B cell (primary cell): Measurements from ENCODE around the gene ASCL5. TPM values are rescaled to one million over a fixed set of nuclear protein-coding genes. Genes with fewer than 3 reads are reported as not detected.

Source experiments
- ATAC-seq: fragments of 200-7000 bp; cut with Tn5 transposase; one replicate; pipeline ENCODE4 v1.10.0; 2021; ENCODE audit warnings: low read depth, mild to moderate bottlenecking, moderate number of reproducible peaks, moderate library complexity
- CTCF ChIA-PET: fragments of 350-600 bp; sonication (Branson Sonifier 250); formaldehyde crosslinking; loops from one replicate; lab custom pipeline; 2021; ENCODE audit warnings: antibody characterized with exemption, inconsistent platforms; lab: Charles Lee
- POLR2A ChIA-PET: fragments of 350-600 bp; sonication (Branson Sonifier 250); formaldehyde crosslinking; loops from one replicate; lab custom pipeline; 2021; ENCODE audit warnings: antibody characterized with exemption; lab: Charles Lee
- DNase-seq: peaks from one replicate; pipeline ENCODE4 v3.0.0; 2013
- H2AFZ ChIP-seq: 2 replicates; pipeline ENCODE4 v1.6.1; 2012; ENCODE audit warnings: mild to moderate bottlenecking, low read depth, low read length; ENCODE audit not compliant: insufficient read depth, poor library complexity, severe bottlenecking
- H3K27ac ChIP-seq, 2 donors: 1 replicate in 1 of 2; 2 replicates in 1 of 2; pipeline ENCODE4 v1.5.1; 2012 to 2013; ENCODE audit warnings: low read length in 2 of 2, mild to moderate bottlenecking in 2 of 2, moderate library complexity in 1 of 2
- H3K27me3 ChIP-seq, 4 experiments: fragments of 200-600 bp in 1 of 4; sonication (generic) in 1 of 4; replicated peaks in 1 of 4; 1 replicate in 2 of 4; 2 replicates in 2 of 4; pipeline versions ENCODE4 v1.6.1 to v1.7.0; 2013 to 2016; ENCODE audit warnings: low read length in 3 of 4, mild to moderate bottlenecking in 2 of 4, mixed read lengths in 1 of 4, moderate library complexity in 1 of 4; ENCODE audit not compliant: insufficient read depth in 4 of 4, control insufficient read depth in 3 of 4; ENCODE audit errors: control extremely low read depth in 1 of 4
- H3K36me3 ChIP-seq, 2 experiments: replicated peaks in 1 of 2; 1 replicate in 1 of 2; 2 replicates in 1 of 2; pipeline versions ENCODE4 v1.6.1 to v1.7.1; 2013; ENCODE audit warnings: low read length in 1 of 2; ENCODE audit not compliant: insufficient read depth in 2 of 2, control insufficient read depth in 1 of 2; ENCODE audit errors: control extremely low read depth in 1 of 2, extremely low read depth in 1 of 2
- H3K4me1 ChIP-seq, 2 donors: fragments of 200-600 bp in 1 of 2; sonication (generic) in 1 of 2; 1 replicate in 1 of 2; 2 replicates in 1 of 2; pipeline versions ENCODE4 v1.5.1 to v1.6.1; 2013 to 2017; ENCODE audit warnings: low read length in 2 of 2; ENCODE audit not compliant: control insufficient read depth in 2 of 2, insufficient read depth in 2 of 2
- H3K4me2 ChIP-seq: replicated peaks from 2 replicates; pipeline ENCODE3; 2012; ENCODE audit warnings: mild to moderate bottlenecking, low read depth, low read length; ENCODE audit not compliant: poor library complexity, severe bottlenecking
- H3K4me3 ChIP-seq, 5 experiments: fragments of 200-600 bp in 1 of 5; sonication (generic) in 1 of 5; 1 replicate in 3 of 5; 2 replicates in 2 of 5; pipeline versions ENCODE4 v1.5.1 to v1.7.0; 2011 to 2016; ENCODE audit warnings: low read length in 4 of 5, mild to moderate bottlenecking in 4 of 5, low read depth in 2 of 5, control low read depth in 1 of 5, moderate library complexity in 1 of 5; ENCODE audit not compliant: insufficient read depth in 1 of 5; ENCODE audit errors: control extremely low read depth in 1 of 5, extremely low read depth in 1 of 5
- H3K79me2 ChIP-seq: fragments of 200-600 bp; sonication (generic); one replicate; pipeline ENCODE4 v1.6.0; 2016; ENCODE audit warnings: low read length; ENCODE audit not compliant: control insufficient read depth, insufficient read depth
- H3K9ac ChIP-seq: fragments of 200-600 bp; sonication (generic); 2 replicates; pipeline ENCODE4 v1.6.1; 2017; ENCODE audit warnings: mild to moderate bottlenecking, low read length, moderate library complexity
- H3K9me3 ChIP-seq, 3 donors: one replicate each; pipeline versions ENCODE4 v1.6.1 to v1.7.1; 2013; ENCODE audit warnings: low read length in 2 of 3; ENCODE audit not compliant: control insufficient read depth in 2 of 3, insufficient read depth in 1 of 3; ENCODE audit errors: control extremely low read depth in 1 of 3
- H4K20me1 ChIP-seq: 2 replicates; pipeline ENCODE4 v1.6.0; 2012; ENCODE audit warnings: mild to moderate bottlenecking, low read length; ENCODE audit not compliant: insufficient read depth, control insufficient read depth, poor library complexity, severe bottlenecking
- H3K27ac Mint-ChIP-seq: one replicate; pipeline ENCODE4 v1.8.0; 2021; ENCODE audit warnings: mixed read lengths
- H3K27me3 Mint-ChIP-seq: one replicate; pipeline ENCODE4 v1.8.0; 2021; ENCODE audit warnings: mixed read lengths
- H3K4me1 Mint-ChIP-seq: one replicate; pipeline ENCODE4 v1.8.0; 2021; ENCODE audit warnings: mixed read lengths
- H3K4me3 Mint-ChIP-seq: one replicate; pipeline ENCODE4 v1.8.0; 2021; ENCODE audit warnings: mixed read lengths
- H3K9me3 Mint-ChIP-seq: one replicate; pipeline ENCODE4 v1.8.0; 2022; ENCODE audit warnings: mixed read lengths; ENCODE audit not compliant: insufficient read depth
- CTCF ChIP-seq: fragments of 200-600 bp; IDR thresholded peaks from one replicate; pipeline ENCODE4 v1.8.0; 2022; ENCODE audit warnings: antibody characterized with exemption, mild to moderate bottlenecking
- EZH2 ChIP-seq: IDR thresholded peaks from 2 replicates; pipeline ENCODE4 v1.6.1; 2012; ENCODE audit warnings: borderline replicate concordance, low read depth, mild to moderate bottlenecking, moderate library complexity, low read length; ENCODE audit not compliant: insufficient read depth, poor library complexity, severe bottlenecking
- WGBS: methylation state at CpG from one replicate; pipeline ENCODE4 v1.1.5; 2013; ENCODE audit warnings: missing lambda C conversion rate; ENCODE audit not compliant: insufficient coverage; 5-methylcytosine and 5-hydroxymethylcytosine counted together
- intact Hi-C: fragments of 100-400 bp; cut with micrococcal nuclease; formaldehyde crosslinking; loops from one replicate; pipeline ENCODE4 v1.10.0; 2022
- polyA plus RNA-seq: library from polyadenylated mRNA; depleted of rRNA; stranded (reverse); fragments of >200 nt; gene quantifications from 2 replicates; pipeline ENCODE4 v1.2.3, GENCODE V29; 2012
- total RNA-seq, 2 donors: library from RNA; stranded (reverse); fragments of 120-200 nt in 1 of 2; gene quantifications; 1 replicate in 1 of 2; 2 replicates in 1 of 2; pipeline versions ENCODE4 v1.2.3 to v1.2.4, GENCODE V29; 2013 to 2022

ASCL5 gene
- total and polyA plus RNA-seq, 2 donors (not counting 1 experiment from before 2014, with no cell fraction given): not detected

- no peak for ATAC-seq
- H3K27me3 ChIP-seq: peaks cover 0 to 3% (median 0%) of the 10 kb centered on the region in 4 experiments
- H3K9me3 Mint-ChIP-seq: peaks cover 3% of the 10 kb centered on the region
Measured at GRCh38 chr1:201128476-201128875, 1.5 kb upstream of the ASCL5 start.

More at GRCh38 chr1:201128476-201128875, 1.5 kb upstream of the ASCL5 start:
- Histone ChIP-seq H3K9ac (no peak overlapping the region), H3K79me2 (no peaks in the 10 kb centered on the region), H3K4me2 (no peak overlapping the region), H2AFZ (no peak overlapping the region), H3K36me3 (no peaks in the 10 kb centered on the region), H3K4me3 (no peak overlapping the region), H3K4me1 (no peaks in the 10 kb centered on the region), H4K20me1 (no peaks in the 10 kb centered on the region), H3K27ac (no peak overlapping the region), H3K9me3 (no peaks in the 10 kb centered on the region)
- no peak overlapping the region for H3K27ac Mint-ChIP-seq
- POLR2A ChIA-PET: no interaction called here
- TF ChIP-seq CTCF (no peak), EZH2 (no peak)
- intact Hi-C loops: no loop called here
- CTCF ChIA-PET: interaction anchor here (0.6 kb wide), 1 partner anchor 21 kb away, joined by 3 read pairs; no protein-coding TSS in a partner anchor
- H3K4me1 Mint-ChIP-seq: no peaks in the 10 kb centered on the region
- H3K4me3 Mint-ChIP-seq: no peak overlapping the region
- WGBS: 15% methylated on average over 5 of the region's 9 CpGs
- peaks cover 14% of the 10 kb centered on the region for H3K27me3 Mint-ChIP-seq
- no peak for DNase-seq
